HepG2 (cell line): Measurements from ENCODE around the gene SPRYD3. TPM values are rescaled to one million over a fixed set of nuclear protein-coding genes. Genes with fewer than 3 reads are reported as not detected.

ENCODE experiments used
- ATRX ChIP-seq: sonication (generic); formaldehyde crosslinking; IDR thresholded peaks from 2 replicates; pipeline ENCODE4 v1.4.0; 2020; ENCODE audit warnings: missing genetic modification reagents, borderline replicate concordance
- CBFB ChIP-seq: sonication (generic); formaldehyde crosslinking; IDR thresholded peaks from 2 replicates; pipeline ENCODE4 v1.4.0; 2020; ENCODE audit warnings: missing genetic modification reagents
- ETV6 ChIP-seq: sonication (generic); formaldehyde crosslinking; conservative IDR thresholded peaks from 2 replicates; pipeline ENCODE4 v1.4.0; 2020; ENCODE audit warnings: missing genetic modification reagents
- HIVEP1 ChIP-seq: sonication (generic); formaldehyde crosslinking; IDR thresholded peaks from 2 replicates; pipeline ENCODE4 v1.4.0; 2020; ENCODE audit warnings: mild to moderate bottlenecking, missing genetic modification reagents
- KDM2A ChIP-seq: sonication (generic); formaldehyde crosslinking; IDR thresholded peaks from 2 replicates; pipeline ENCODE4 v1.4.0; 2020; ENCODE audit warnings: low read depth, missing genetic modification reagents, borderline replicate concordance
- MAX ChIP-seq: IDR thresholded peaks from 2 replicates; pipeline ENCODE4 v1.6.1; 2012; ENCODE audit warnings: inconsistent platforms
- MXD1 ChIP-seq: sonication (generic); formaldehyde crosslinking; IDR thresholded peaks from 2 replicates; pipeline ENCODE4 v1.4.0; 2020; ENCODE audit warnings: mild to moderate bottlenecking, missing genetic modification reagents
- MYNN ChIP-seq: sonication (generic); formaldehyde crosslinking; IDR thresholded peaks from 2 replicates; pipeline ENCODE4 v1.4.0; 2020; ENCODE audit warnings: mild to moderate bottlenecking, low read depth, missing genetic modification reagents
- NFKB2 ChIP-seq: sonication (generic); formaldehyde crosslinking; IDR thresholded peaks from 2 replicates; pipeline ENCODE4 v1.4.0; 2020; ENCODE audit warnings: missing genetic modification reagents, borderline replicate concordance
- NFYC ChIP-seq: IDR thresholded peaks from 2 replicates; pipeline ENCODE4 v1.6.1; 2016; ENCODE audit warnings: missing genetic modification reagents, missing compliant biosample characterization
- NKX3-1 ChIP-seq: sonication (generic); formaldehyde crosslinking; IDR thresholded peaks from 2 replicates; pipeline ENCODE4 v1.5.0; 2020; ENCODE audit warnings: missing genetic modification reagents
- PITX1 ChIP-seq: sonication (generic); formaldehyde crosslinking; IDR thresholded peaks from 2 replicates; pipeline ENCODE4 v1.5.1; 2020; ENCODE audit warnings: mild to moderate bottlenecking, missing genetic modification reagents
- POGZ ChIP-seq: sonication (generic); formaldehyde crosslinking; IDR thresholded peaks from 2 replicates; pipeline ENCODE4 v1.4.0; 2020; ENCODE audit warnings: mild to moderate bottlenecking, missing genetic modification reagents
- SOX6 ChIP-seq, 2 experiments: fragments of 450-650 bp in 1 of 2; sonication (generic) in 1 of 2; formaldehyde crosslinking in 1 of 2; IDR thresholded peaks; 2 replicates each; pipeline versions ENCODE4 v1.4.0 to v1.6.1; 2017 to 2020; ENCODE audit warnings: antibody characterized with exemption in 1 of 2, mild to moderate bottlenecking in 1 of 2, missing genetic modification reagents in 1 of 2
- STAT6 ChIP-seq: sonication (generic); formaldehyde crosslinking; IDR thresholded peaks from 2 replicates; pipeline ENCODE4 v1.4.0; 2020; ENCODE audit warnings: missing genetic modification reagents, mild to moderate bottlenecking, borderline replicate concordance
- TFE3 ChIP-seq: IDR thresholded peaks from 2 replicates; pipeline ENCODE4 v1.6.1; 2016
- ZBTB8A ChIP-seq: sonication (generic); formaldehyde crosslinking; IDR thresholded peaks from 2 replicates; pipeline ENCODE4 v1.4.0; 2020; ENCODE audit warnings: mild to moderate bottlenecking, low read depth, missing genetic modification reagents, borderline replicate concordance
- ZC3H13 ChIP-seq: sonication (generic); formaldehyde crosslinking; IDR thresholded peaks from 2 replicates; pipeline ENCODE4 v1.8.1; 2023; ENCODE audit warnings: mild to moderate bottlenecking, missing genetic modification reagents, moderate library complexity
- ZNF333 ChIP-seq: sonication (generic); formaldehyde crosslinking; IDR thresholded peaks from 2 replicates; pipeline ENCODE4 v1.4.0; 2020; ENCODE audit warnings: mild to moderate bottlenecking, missing genetic modification reagents, borderline replicate concordance
- ZNF672 ChIP-seq: sonication (generic); formaldehyde crosslinking; IDR thresholded peaks from 2 replicates; pipeline ENCODE4 v1.8.1; 2022; ENCODE audit warnings: missing genetic modification reagents
- ZNF776 ChIP-seq: sonication (generic); formaldehyde crosslinking; IDR thresholded peaks from 2 replicates; pipeline ENCODE4 v1.4.0; 2020; ENCODE audit warnings: mild to moderate bottlenecking, missing genetic modification reagents
- ZNF788 ChIP-seq: sonication (generic); formaldehyde crosslinking; IDR thresholded peaks from 2 replicates; pipeline ENCODE4 v1.5.0; 2020; ENCODE audit warnings: mild to moderate bottlenecking, missing genetic modification reagents, borderline replicate concordance
- polyA plus RNA-seq, 8 experiments: library from polyadenylated mRNA; depleted of rRNA in 3 of 8; stranded (reverse) in 7 of 8; unstranded in 1 of 8; fragments of >200 nt; fragmentation: Illumina TruSeq in 4 of 8; extraction: Trizol in 4 of 8; gene quantifications; 2 replicates each; pipeline versions ENCODE4 v1.2.1 to v1.2.3, GENCODE V29; 2011 to 2016; ENCODE audit warnings: low read depth in 4 of 8, missing spikeins in 1 of 8, mixed read lengths in 1 of 8; ENCODE audit not compliant: insufficient read depth in 1 of 8
- total RNA-seq, 5 experiments: library from RNA; depleted of rRNA; stranded (reverse); fragments of >200 nt; fragmentation: Illumina TruSeq; extraction: Trizol; gene quantifications; 2 replicates each; pipeline ENCODE4 v1.2.3, GENCODE V29; 2016; ENCODE audit warnings: low read depth in 1 of 5
- TF ChIP-seq, protein P1 (sequence below): sonication (generic); formaldehyde crosslinking; IDR thresholded peaks from 2 replicates; pipeline ENCODE4 v1.8.0; 2022; ENCODE audit warnings: low read depth, missing genetic modification reagents

SPRYD3 gene
- total and polyA plus RNA-seq, 2 of the 13 experiments (the other 11 are each of a cell fraction or from before 2014, with no cell fraction given), result 9.0 to 9.2 TPM

- TF ChIP-seq TFE3 (CRISPR knock-in tag), result 0 out of 2 replicates have a peak, but pooled peaks have one; percentile 4
- no peak for TF ChIP-seq ATRX
- TF ChIP-seq KDM2A (CRISPR knock-in tag), result no peak
- no peak for TF ChIP-seq NFYC (CRISPR knock-in tag)
- TF ChIP-seq ZNF672 (CRISPR knock-in tag), result no peak
- TF ChIP-seq SOX6 (IDR thresholded peaks at IDR 0.05), result no peak
- no peak for TF ChIP-seq SOX6 (CRISPR knock-in tag; IDR thresholded peaks at IDR 0.05)
- TF ChIP-seq, protein P1, sequence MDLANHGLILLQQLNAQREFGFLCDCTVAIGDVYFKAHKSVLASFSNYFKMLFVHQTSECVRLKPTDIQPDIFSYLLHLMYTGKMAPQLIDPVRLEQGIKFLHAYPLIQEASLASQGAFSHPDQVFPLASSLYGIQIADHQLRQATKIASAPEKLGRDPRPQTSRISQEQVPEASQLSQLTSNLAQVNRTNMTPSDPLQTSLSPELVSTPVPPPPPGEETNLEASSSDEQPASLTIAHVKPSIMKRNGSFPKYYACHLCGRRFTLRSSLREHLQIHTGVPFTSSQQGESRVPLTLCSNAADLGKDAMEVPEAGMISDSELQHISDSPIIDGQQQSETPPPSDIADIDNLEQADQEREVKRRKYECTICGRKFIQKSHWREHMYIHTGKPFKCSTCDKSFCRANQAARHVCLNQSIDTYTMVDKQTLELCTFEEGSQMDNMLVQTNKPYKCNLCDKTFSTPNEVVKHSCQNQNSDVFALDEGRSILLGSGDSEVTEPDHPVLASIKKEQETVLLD (CRISPR knock-in tag), result no peak
- no peak for TF ChIP-seq ZC3H13 (CRISPR knock-in tag)
- TF ChIP-seq HIVEP1 (CRISPR knock-in tag), result 0 out of 2 replicates have a peak, but pooled peaks have one; percentile 10
- peak; percentile 54; the same call in 1 of the 2 replicates for TF ChIP-seq MYNN (CRISPR knock-in tag)
- 0 out of 2 replicates have a peak, but pooled peaks have one; percentile 3 for TF ChIP-seq PITX1
- TF ChIP-seq MAX, result peak; percentile 67
- TF ChIP-seq NKX3-1 (CRISPR knock-in tag), result 0 out of 2 replicates have a peak, but pooled peaks have one; percentile 49
- TF ChIP-seq POGZ, result peak; percentile 10; the same call in 1 of the 2 replicates
- TF ChIP-seq ZNF788, result 0 out of 2 replicates have a peak, but pooled peaks have one; percentile 29
- no peak for TF ChIP-seq CBFB (CRISPR knock-in tag)
- peak; percentile 72; the same call in 1 of the 2 replicates for TF ChIP-seq ZNF333 (CRISPR knock-in tag)
- peak; percentile 33 for TF ChIP-seq ZNF776 (CRISPR knock-in tag)
- peak; percentile 7; the same call in 1 of the 2 replicates for TF ChIP-seq NFKB2
- no peak for TF ChIP-seq ZBTB8A (CRISPR knock-in tag)
- TF ChIP-seq MXD1, result peak; percentile 85; the same call in 1 of the 2 replicates
- no peak for TF ChIP-seq ETV6
- TF ChIP-seq STAT6 (CRISPR knock-in tag), result peak; percentile 6; the same call in 1 of the 2 replicates
Measured at GRCh38 chr12:53078425-53079225, 565 bp downstream of the SPRYD3 start (continued).
